ENCODE data around the gene GRK5. TPM values are rescaled to one million over a fixed set of nuclear protein-coding genes. Genes with fewer than 3 reads are reported as not detected.

The GRK5 gene
- total RNA-seq, 1 experiment from 2014 or later: 1.2 TPM

GRCh38 chr10:119407254-119407777, 199.9 kb downstream of the GRK5 start:
- Histone ChIP-seq H3K79me1 (ENCODE audit: insufficient read depth, low read depth, low read length, poor library complexity, severe bottlenecking) (no peaks in the 10 kb centered on the region), H3K9ac (ENCODE audit: extremely low read depth, insufficient read length, low read length) (no peak overlapping the region), H4K5ac (ENCODE audit: insufficient read length, low read depth, low read length) (no peak overlapping the region), H3K4me2 (ENCODE audit: insufficient read depth, insufficient read length, low read length) (no peak overlapping the region), H2AFZ (ENCODE audit: low read length) (no peak overlapping the region), H3K14ac (ENCODE audit: insufficient read depth, low read length) (no peak overlapping the region), H4K91ac (ENCODE audit: insufficient read length, low read depth, low read length) (no peak overlapping the region), H2BK12ac (ENCODE audit: insufficient read length, low read depth, low read length) (no peak overlapping the region), H2BK120ac (ENCODE audit: low read depth, low read length, poor library complexity, severe bottlenecking) (no peak overlapping the region), H3K56ac (ENCODE audit: insufficient read length, low read depth, low read length) (no peak overlapping the region), H3K18ac (ENCODE audit: insufficient read length, low read depth, low read length) (no peak overlapping the region), H3K4ac (ENCODE audit: low read depth, low read length) (no peak overlapping the region), H2BK20ac (ENCODE audit: low read depth, low read length, poor library complexity, severe bottlenecking) (no peak overlapping the region), H3K79me2 (ENCODE audit: insufficient read depth, low read length) (no peaks in the 10 kb centered on the region), H2AK5ac (ENCODE audit: insufficient read length, low read length) (no peak overlapping the region), H2BK5ac (ENCODE audit: insufficient read length, low read length) (no peak overlapping the region), H3K23me2 (ENCODE audit: insufficient read length, low read depth, low read length, poor library complexity, severe bottlenecking) (no peaks in the 10 kb centered on the region), H2BK15ac (ENCODE audit: low read depth, low read length) (no peak overlapping the region), H4K8ac (replicated peaks; ENCODE audit: insufficient read length, low read depth, low read length) (no peak overlapping the region), H3K4me1 (ENCODE audit: insufficient read depth, low read length) (no peaks in the 10 kb centered on the region), H3K27me3 (ENCODE audit: insufficient read depth, low read length) (no peaks in the 10 kb centered on the region), H3K9me3 (ENCODE audit: control insufficient read depth, low read depth, low read length) (no peaks in the 10 kb centered on the region), H4K20me1 (ENCODE audit: control insufficient read depth, insufficient read depth, insufficient read length) (no peaks in the 10 kb centered on the region), H3K27ac (ENCODE audit: insufficient read length, low read depth, low read length) (no peak overlapping the region), H3T11ph (ENCODE audit: low read length) (no peak overlapping the region), H3K23ac (ENCODE audit: insufficient read length, low read depth, low read length) (no peak overlapping the region)
- no peaks in the 10 kb centered on the region for H3K9me3 Mint-ChIP-seq
- WGBS (ENCODE audit: extremely low coverage, insufficient read length, low lambda C conversion rate): no CpG with 5 or more reads among the region's 5 CpGs
- no peak for TF ChIP-seq CTCF (conservative IDR thresholded peaks at IDR 0.05)
- H3K27me3 Mint-ChIP-seq (ENCODE audit: low read depth): no peaks in the 10 kb centered on the region
- peak overlapping the region in 1 of 3 experiments; percentile 33; a peak in 1 of 7 replicates for H3K27ac Mint-ChIP-seq
- no peak overlapping the region for H3K4me3 Mint-ChIP-seq
- H3K4me1 Mint-ChIP-seq: peaks cover 9 to 13% of the 10 kb centered on the region in 2 experiments
- no peaks in the 10 kb centered on the region for H3K36me3 Mint-ChIP-seq (ENCODE audit: insufficient read depth in 1 of 3, low read depth in 3 of 3)
- DNase-seq: no peak

Data from H9 (cell line).